ENCODE measurements around the gene TAS2R41.

Gene TAS2R41

GRCh38 chr7:143455491-143455890 is 22.2 kb upstream of the TAS2R41 start:
- no peak for TF ChIP-seq CTCF (IDR thresholded peaks at IDR 0.05; ENCODE audit: low read depth, low read length, missing control alignments)
- H3K4me3 ChIP-seq (replicated peaks; ENCODE audit: low read depth, low read length): no peak overlapping the region
- DNase-seq (ENCODE audit: extremely low read depth, low read depth): no peak

GRCh38 chr7:143455942-143456341 is 21.7 kb upstream of the TAS2R41 start:
- TF ChIP-seq CTCF (IDR thresholded peaks at IDR 0.05; ENCODE audit: low read depth, low read length, missing control alignments): no peak
- H3K4me3 ChIP-seq (replicated peaks; ENCODE audit: low read depth, low read length): no peak overlapping the region
- no peak for DNase-seq (ENCODE audit: extremely low read depth, low read depth)

GRCh38 chr7:143456992-143457793 is 20.5 kb upstream of the TAS2R41 start:
- no peak for TF ChIP-seq CTCF (IDR thresholded peaks at IDR 0.05; ENCODE audit: low read depth, low read length, missing control alignments)
- no peak overlapping the region for H3K4me3 ChIP-seq (replicated peaks; ENCODE audit: low read depth, low read length)
- DNase-seq (ENCODE audit: extremely low read depth, low read depth): no peak

- TF ChIP-seq CTCF (IDR thresholded peaks at IDR 0.05; ENCODE audit: low read depth, low read length, missing control alignments): no peak
- no peak overlapping the region for H3K4me3 ChIP-seq (replicated peaks; ENCODE audit: low read depth, low read length)
- DNase-seq (ENCODE audit: extremely low read depth, low read depth): peak; percentile 36
These were observed 19.4 kb upstream of the TAS2R41 start for GRCh38 chr7:143458263-143458662.

GRCh38 chr7:143458681-143459080 is 19.0 kb upstream of the TAS2R41 start:
- no peak for TF ChIP-seq CTCF (IDR thresholded peaks at IDR 0.05; ENCODE audit: low read depth, low read length, missing control alignments)
- DNase-seq (ENCODE audit: extremely low read depth, low read depth): no peak
- no peak overlapping the region for H3K4me3 ChIP-seq (replicated peaks; ENCODE audit: low read depth, low read length)

- TF ChIP-seq CTCF (IDR thresholded peaks at IDR 0.05; ENCODE audit: low read depth, low read length, missing control alignments): no peak
- H3K4me3 ChIP-seq (replicated peaks; ENCODE audit: low read depth, low read length): no peak overlapping the region
- DNase-seq (ENCODE audit: extremely low read depth, low read depth): no peak
These were observed 18.3 kb upstream of the TAS2R41 start for GRCh38 chr7:143459359-143459758.
